Smooth muscle cell (in vitro differentiated cells): ENCODE measurements around the gene HSPA4. TPM values are rescaled to one million over a fixed set of nuclear protein-coding genes. Genes with fewer than 3 reads are reported as not detected.

Source experiments
- DNase-seq: peaks from one replicate; lab custom pipeline; 2025; ENCODE audit not compliant: unreplicated experiment; lab: John Stamatoyannopoulos, UW
- H2AFZ ChIP-seq: fragments of 200-600 bp; sonication (generic); 2 replicates; pipeline ENCODE4 v1.6.0; 2016; ENCODE audit warnings: antibody characterized with exemption, low read depth, mild to moderate bottlenecking
- H3F3A ChIP-seq: fragments of 200-600 bp; sonication (generic); 2 replicates; pipeline ENCODE4 v1.6.0; 2017; ENCODE audit warnings: antibody characterized with exemption, low read depth
- H3K27ac ChIP-seq: fragments of 200-600 bp; sonication (generic); 2 replicates; pipeline ENCODE4 v1.5.1; 2016; ENCODE audit warnings: low read depth, mild to moderate bottlenecking
- H3K27me3 ChIP-seq: fragments of 200-600 bp; sonication (generic); 2 replicates; pipeline ENCODE4 v1.6.1; 2016; ENCODE audit warnings: low read depth, mild to moderate bottlenecking
- H3K36me3 ChIP-seq: fragments of 200-600 bp; sonication (generic); 2 replicates; pipeline ENCODE4 v1.5.1; 2016; ENCODE audit warnings: low read depth
- H3K4me1 ChIP-seq: fragments of 200-600 bp; sonication (generic); 2 replicates; pipeline ENCODE4 v1.5.1; 2016; ENCODE audit warnings: low read depth
- H3K4me2 ChIP-seq: fragments of 200-600 bp; sonication (generic); 2 replicates; pipeline ENCODE4 v1.6.0; 2016; ENCODE audit warnings: mild to moderate bottlenecking
- H3K4me3 ChIP-seq: fragments of 200-600 bp; sonication (generic); 2 replicates; pipeline ENCODE4 v1.5.1; 2016; ENCODE audit warnings: mild to moderate bottlenecking
- H3K79me2 ChIP-seq: fragments of 200-600 bp; sonication (generic); 2 replicates; pipeline ENCODE4 v1.6.0; 2016; ENCODE audit warnings: low read depth, mild to moderate bottlenecking
- H3K9ac ChIP-seq: fragments of 200-600 bp; sonication (generic); 2 replicates; pipeline ENCODE4 v1.6.0; 2016; ENCODE audit warnings: low read depth
- H3K9me3 ChIP-seq: fragments of 200-600 bp; sonication (generic); replicated peaks from 2 replicates; pipeline ENCODE4 v1.5.1; 2016; ENCODE audit warnings: low read depth
- H4K20me1 ChIP-seq: fragments of 200-600 bp; sonication (generic); 2 replicates; pipeline ENCODE4 v1.6.0; 2016; ENCODE audit warnings: low read depth
- CTCF ChIP-seq: fragments of 200-600 bp; sonication (generic); IDR thresholded peaks from 2 replicates; pipeline ENCODE4 v1.5.1; 2017; ENCODE audit warnings: borderline replicate concordance, mild to moderate bottlenecking, antibody characterized with exemption; ENCODE audit not compliant: insufficient read depth, poor library complexity, severe bottlenecking
- WGBS: methylation state at CpG from one replicate; pipeline ENCODE4 v1.1.7; 2016; ENCODE audit warnings: low lambda C conversion rate; 5-methylcytosine and 5-hydroxymethylcytosine counted together
- polyA plus RNA-seq: library from polyadenylated mRNA; unstranded; fragments of >200 nt; fragmentation: Nextera tagmentation; extraction: Ambion mirVana; gene quantifications from 2 replicates; pipeline ENCODE4 v1.2.1, GENCODE V29; 2016
- total RNA-seq: library from RNA; depleted of rRNA; stranded (reverse); fragments of >200 nt; gene quantifications from 2 replicates; pipeline ENCODE4 v1.2.3, GENCODE V29; 2014

HSPA4 gene
- total and polyA plus RNA-seq, 2 experiments from 2014 or later, result 73.2 to 90.3 TPM

- no peak overlapping the region for H2AFZ ChIP-seq
- H3K36me3 ChIP-seq, result peaks cover 16% of the 10 kb centered on the region
- no peak for TF ChIP-seq CTCF
Measured at GRCh38 chr5:133106761-133107572, 55.2 kb downstream of the HSPA4 start.

GRCh38 chr5:133108481-133108921 is 56.7 kb downstream of the HSPA4 start:
- Histone ChIP-seq H2AFZ (no peak overlapping the region), H4K20me1 (no peaks in the 10 kb centered on the region), H3K36me3 (peaks cover 13% of the 10 kb centered on the region), H3K9me3 (no peaks in the 10 kb centered on the region), H3K4me2 (no peak overlapping the region), H3K9ac (no peak overlapping the region), H3K4me1 (no peaks in the 10 kb centered on the region), H3K79me2 (no peaks in the 10 kb centered on the region), H3F3A (no peaks in the 10 kb centered on the region), H3K4me3 (no peak overlapping the region), H3K27me3 (no peaks in the 10 kb centered on the region), H3K27ac (no peak overlapping the region)
- TF ChIP-seq CTCF, result no peak
- no peak for DNase-seq
- WGBS, result 94% methylated on average over 3 of the region's 13 CpGs

More at GRCh38 chr5:133106761-133107572, 55.2 kb downstream of the HSPA4 start:
- no peak overlapping the region for H3K4me2 ChIP-seq
- no peaks in the 10 kb centered on the region for H3K4me1 ChIP-seq
- no peaks in the 10 kb centered on the region for H3F3A ChIP-seq
- peaks cover 3% of the 10 kb centered on the region for H4K20me1 ChIP-seq
- no peaks in the 10 kb centered on the region for H3K27me3 ChIP-seq
- no peak overlapping the region for H3K4me3 ChIP-seq
- no peaks in the 10 kb centered on the region for H3K9me3 ChIP-seq
- 96% methylated on average over 8 of the region's 8 CpGs for WGBS
- H3K27ac ChIP-seq, result no peak overlapping the region
- H3K9ac ChIP-seq, result no peak overlapping the region
- H3K79me2 ChIP-seq, result no peaks in the 10 kb centered on the region
- DNase-seq, result no peak

GRCh38 chr5:133109655-133110483 is 58.1 kb downstream of the HSPA4 start:
- no peak overlapping the region for H2AFZ ChIP-seq

More at GRCh38 chr5:133109655-133110483, 58.1 kb downstream of the HSPA4 start:
- no peak overlapping the region for H3K4me2 ChIP-seq
- no peaks in the 10 kb centered on the region for H3K9me3 ChIP-seq
- no peaks in the 10 kb centered on the region for H3K79me2 ChIP-seq
- DNase-seq, result no peak
- H3K4me3 ChIP-seq, result no peak overlapping the region
- no peak for TF ChIP-seq CTCF
- WGBS, result 87% methylated on average over 6 of the region's 6 CpGs
- no peaks in the 10 kb centered on the region for H3K27me3 ChIP-seq
- H3F3A ChIP-seq, result no peaks in the 10 kb centered on the region
- H3K9ac ChIP-seq, result no peak overlapping the region
- no peaks in the 10 kb centered on the region for H4K20me1 ChIP-seq
- no peaks in the 10 kb centered on the region for H3K4me1 ChIP-seq
- no peak overlapping the region for H3K27ac ChIP-seq
- peaks cover 3% of the 10 kb centered on the region for H3K36me3 ChIP-seq
